ENCODE data around the gene IL19. TPM values are rescaled to one million over a fixed set of nuclear protein-coding genes. Genes with fewer than 3 reads are reported as not detected.

Gene IL19
- total RNA-seq, 2 experiments from 2014 or later: 0.21 TPM; not detected in 1

GRCh38 chr1:206742719-206743383 is 27.7 kb upstream of the IL19 start:
- Mint-ChIP-seq H3K27me3 (no peaks in the 10 kb centered on the region), H3K4me3 (no peak overlapping the region), H3K36me3 (peaks cover 4% of the 10 kb centered on the region), H3K27ac (no peak overlapping the region), H3K4me1 (ENCODE audit: low read depth) (peaks cover 72% of the 10 kb centered on the region), H3K9me3 (no peaks in the 10 kb centered on the region)
- intact Hi-C loops (cut with micrococcal nuclease): no loop called here
- peak; percentile 49 for DNase-seq
- CTCF ChIA-PET: interaction anchor here (0.8 to 1.5 kb wide), 6 partner anchors 8 to 166 kb away, joined by 3 to 8 read pairs (median 3); partner anchors contain the start of gene DYRK3
- POLR2A ChIA-PET: no interaction called here

GRCh38 chr1:206744683-206745082 is 25.9 kb upstream of the IL19 start:
- ChIA-PET POLR2A (interaction anchor here (0.9 to 1.8 kb wide), 4 partner anchors 16 to 59 kb away, joined by 3 to 5 read pairs (median 3); no protein-coding TSS in a partner anchor), CTCF (interaction anchor here (0.7 to 2.6 kb wide), 5 partner anchors 10 to 167 kb away, joined by 3 to 10 read pairs (median 7); no protein-coding TSS in a partner anchor)
- H3K27ac Mint-ChIP-seq: peak overlapping the region; percentile 7
- H3K27me3 Mint-ChIP-seq: no peaks in the 10 kb centered on the region
- peaks cover 63% of the 10 kb centered on the region for H3K4me1 Mint-ChIP-seq (ENCODE audit: low read depth)
- intact Hi-C loops (cut with micrococcal nuclease): no loop called here
- DNase-seq: peak; percentile 55
- H3K9me3 Mint-ChIP-seq: no peaks in the 10 kb centered on the region
- no peak overlapping the region for H3K4me3 Mint-ChIP-seq
- H3K36me3 Mint-ChIP-seq: no peaks in the 10 kb centered on the region

GRCh38 chr1:206745301-206745700 is 25.3 kb upstream of the IL19 start:
- ChIA-PET CTCF (interaction anchor here (0.7 to 2.6 kb wide), 6 partner anchors 10 to 166 kb away, joined by 3 to 10 read pairs (median 6); no protein-coding TSS in a partner anchor), POLR2A (interaction anchor here (0.9 to 1.8 kb wide), 4 partner anchors 15 to 58 kb away, joined by 3 to 5 read pairs (median 3); no protein-coding TSS in a partner anchor)
- Mint-ChIP-seq H3K9me3 (no peaks in the 10 kb centered on the region), H3K27me3 (no peaks in the 10 kb centered on the region), H3K36me3 (no peaks in the 10 kb centered on the region), H3K4me1 (ENCODE audit: low read depth) (peaks cover 57% of the 10 kb centered on the region), H3K27ac (no peak overlapping the region), H3K4me3 (no peak overlapping the region)
- DNase-seq: no peak
- intact Hi-C loops (cut with micrococcal nuclease): no loop called here

DNA sequence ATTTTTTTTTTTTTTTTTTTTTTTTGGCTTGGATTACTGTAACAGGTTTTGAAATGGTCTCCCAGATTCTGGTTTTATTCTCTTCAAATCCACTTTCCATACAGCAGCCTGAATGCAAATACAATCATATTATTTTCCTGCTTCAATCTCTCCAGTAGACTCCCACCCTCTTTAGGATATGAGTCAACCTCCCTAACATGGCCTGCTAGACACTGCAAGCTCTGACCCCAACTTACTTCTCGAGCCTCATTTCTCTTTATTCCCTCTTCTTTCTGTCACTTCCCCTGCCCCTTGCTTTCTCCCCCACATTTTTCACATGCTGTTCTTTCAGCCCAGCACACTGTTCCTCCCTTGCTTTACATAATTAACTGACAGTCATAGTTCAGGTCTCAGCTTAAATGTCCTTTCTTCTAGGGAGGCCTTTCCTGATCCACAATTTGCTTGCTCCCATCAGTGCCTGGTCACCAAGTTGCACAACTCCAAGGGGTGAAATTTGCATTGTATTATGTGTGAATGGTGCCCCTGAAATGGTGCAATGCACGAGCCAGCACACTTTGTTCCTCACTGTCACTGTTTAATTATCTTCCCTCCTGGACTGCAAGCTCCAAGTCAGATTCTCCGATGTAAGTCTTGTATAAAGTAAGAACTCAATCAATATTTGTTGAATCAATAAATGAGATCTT is 22.1 kb upstream of the IL19 start:
- no peaks in the 10 kb centered on the region for H3K36me3 Mint-ChIP-seq
- no peaks in the 10 kb centered on the region for H3K27me3 Mint-ChIP-seq
- H3K27ac Mint-ChIP-seq: no peak overlapping the region
- intact Hi-C loops (cut with micrococcal nuclease): no loop called here
- DNase-seq: no peak
- peaks cover 30% of the 10 kb centered on the region for H3K4me1 Mint-ChIP-seq (ENCODE audit: low read depth)
- POLR2A ChIA-PET: interaction anchor here (0.6 to 1.6 kb wide), 3 partner anchors 17 to 176 kb away, joined by 4 to 6 read pairs (median 4); no protein-coding TSS in a partner anchor
- CTCF ChIA-PET: interaction anchor here (1.0 to 1.9 kb wide), 6 partner anchors 14 to 185 kb away, joined by 3 to 6 read pairs (median 4); no protein-coding TSS in a partner anchor
- H3K9me3 Mint-ChIP-seq: no peaks in the 10 kb centered on the region
- H3K4me3 Mint-ChIP-seq: no peak overlapping the region

DNA sequence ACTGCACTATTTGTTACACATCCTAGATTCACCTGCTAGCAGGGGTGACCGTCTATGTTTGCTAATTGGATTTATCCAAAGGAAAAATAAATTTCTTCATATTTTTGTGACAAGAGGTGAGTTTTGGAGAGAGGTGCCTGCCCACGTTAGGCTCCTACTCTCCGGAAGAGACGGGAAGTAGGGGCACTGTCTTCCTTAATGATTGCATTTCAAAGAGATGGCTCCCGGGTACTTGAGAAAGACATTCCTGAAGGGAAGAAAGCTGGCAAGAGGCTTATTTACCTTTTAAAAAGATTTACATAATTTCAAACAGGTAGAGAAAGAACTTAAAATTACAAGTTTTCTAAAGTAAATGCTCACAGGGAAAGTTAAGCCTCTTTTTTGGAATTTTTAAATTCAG is 18.7 kb upstream of the IL19 start:
- no peaks in the 10 kb centered on the region for H3K36me3 Mint-ChIP-seq
- DNase-seq: no peak
- intact Hi-C loops (cut with micrococcal nuclease): no loop called here
- no peak overlapping the region for H3K27ac Mint-ChIP-seq
- no peak overlapping the region for H3K4me3 Mint-ChIP-seq
- POLR2A ChIA-PET: no interaction called here
- H3K4me1 Mint-ChIP-seq (ENCODE audit: low read depth): peaks cover 37% of the 10 kb centered on the region
- H3K9me3 Mint-ChIP-seq: no peaks in the 10 kb centered on the region
- H3K27me3 Mint-ChIP-seq: no peaks in the 10 kb centered on the region
- CTCF ChIA-PET: no interaction called here

GRCh38 chr1:206752481-206752880 is 18.1 kb upstream of the IL19 start:
- Mint-ChIP-seq H3K9me3 (no peaks in the 10 kb centered on the region), H3K4me1 (ENCODE audit: low read depth) (peaks cover 37% of the 10 kb centered on the region), H3K27ac (no peak overlapping the region), H3K27me3 (no peaks in the 10 kb centered on the region), H3K4me3 (no peak overlapping the region), H3K36me3 (no peaks in the 10 kb centered on the region)
- ChIA-PET CTCF (interaction anchor here (1.0 kb wide), 1 partner anchor 230 kb away, joined by 4 read pairs; no protein-coding TSS in a partner anchor), POLR2A (no interaction called here)
- intact Hi-C loops (cut with micrococcal nuclease): no loop called here
- no peak for DNase-seq

GRCh38 chr1:206753141-206753540 is 17.4 kb upstream of the IL19 start:
- no peak overlapping the region for H3K4me3 Mint-ChIP-seq

GRCh38 chr1:206754011-206754410 is 16.6 kb upstream of the IL19 start:
- H3K27ac Mint-ChIP-seq: no peak overlapping the region
- no peak for DNase-seq
- peaks cover 28% of the 10 kb centered on the region for H3K4me1 Mint-ChIP-seq (ENCODE audit: low read depth)
- POLR2A ChIA-PET: no interaction called here
- H3K4me3 Mint-ChIP-seq: no peak overlapping the region
- no peaks in the 10 kb centered on the region for H3K36me3 Mint-ChIP-seq
- CTCF ChIA-PET: no interaction called here
- no peaks in the 10 kb centered on the region for H3K9me3 Mint-ChIP-seq
- intact Hi-C loops (cut with micrococcal nuclease): loop anchor here (2.0 kb wide), 1 partner anchor 15 kb away; no protein-coding TSS in a partner anchor
- H3K27me3 Mint-ChIP-seq: no peaks in the 10 kb centered on the region

More at GRCh38 chr1:206753141-206753540, 17.4 kb upstream of the IL19 start:
- H3K27me3 Mint-ChIP-seq: no peaks in the 10 kb centered on the region
- H3K9me3 Mint-ChIP-seq: no peaks in the 10 kb centered on the region
- intact Hi-C loops (cut with micrococcal nuclease): no loop called here
- H3K36me3 Mint-ChIP-seq: no peaks in the 10 kb centered on the region
- peaks cover 35% of the 10 kb centered on the region for H3K4me1 Mint-ChIP-seq (ENCODE audit: low read depth)
- ChIA-PET CTCF (interaction anchor here (1.0 kb wide), 1 partner anchor 229 kb away, joined by 4 read pairs; no protein-coding TSS in a partner anchor), POLR2A (interaction anchor here (0.6 kb wide), 1 partner anchor 39 kb away, joined by 3 read pairs; no protein-coding TSS in a partner anchor)
- H3K27ac Mint-ChIP-seq: no peak overlapping the region
- DNase-seq: no peak

- ChIA-PET POLR2A (interaction anchor here (0.8 to 1.8 kb wide), 3 partner anchors 18 to 26 kb away, joined by 3 to 5 read pairs (median 4); no protein-coding TSS in a partner anchor), CTCF (interaction anchor here (0.7 to 4.5 kb wide), 9 partner anchors 8 to 154 kb away, joined by 3 to 20 read pairs (median 4); no protein-coding TSS in a partner anchor)
- Mint-ChIP-seq H3K27me3 (peaks cover 2% of the 10 kb centered on the region), H3K36me3 (no peaks in the 10 kb centered on the region), H3K4me1 (ENCODE audit: low read depth) (peaks cover 31% of the 10 kb centered on the region), H3K4me3 (no peak overlapping the region), H3K27ac (no peak overlapping the region), H3K9me3 (no peaks in the 10 kb centered on the region)
- DNase-seq: peak; percentile 61
- intact Hi-C loops (cut with micrococcal nuclease): loop anchor here (1.0 to 2.0 kb wide), 4 partner anchors 18 to 59 kb away; no protein-coding TSS in a partner anchor
Observed at GRCh38 chr1:206757524-206758266, 12.9 kb upstream of the IL19 start.

- no peaks in the 10 kb centered on the region for H3K36me3 Mint-ChIP-seq
- H3K27me3 Mint-ChIP-seq: peaks cover 5% of the 10 kb centered on the region
- ChIA-PET POLR2A (interaction anchor here (1.0 to 1.3 kb wide), 2 partner anchors 16 to 38 kb away, joined by 3 read pairs; no protein-coding TSS in a partner anchor), CTCF (interaction anchor here (1.0 to 4.5 kb wide), 3 partner anchors 26 to 151 kb away, joined by 3 to 20 read pairs (median 6); no protein-coding TSS in a partner anchor)
- intact Hi-C loops (cut with micrococcal nuclease): no loop called here
- H3K4me3 Mint-ChIP-seq: no peak overlapping the region
- H3K4me1 Mint-ChIP-seq (ENCODE audit: low read depth): peaks cover 29% of the 10 kb centered on the region
- H3K9me3 Mint-ChIP-seq: no peaks in the 10 kb centered on the region
- no peak for DNase-seq
- no peak overlapping the region for H3K27ac Mint-ChIP-seq
Observed at GRCh38 chr1:206760590-206760989, 10.0 kb upstream of the IL19 start.

- no peak for DNase-seq
- ChIA-PET POLR2A (interaction anchor here (0.7 to 1.3 kb wide), 3 partner anchors 16 to 164 kb away, joined by 3 read pairs; no protein-coding TSS in a partner anchor), CTCF (interaction anchor here (0.6 to 4.5 kb wide), 6 partner anchors 17 to 74 kb away, joined by 3 to 20 read pairs (median 3); no protein-coding TSS in a partner anchor)
- Mint-ChIP-seq H3K9me3 (no peaks in the 10 kb centered on the region), H3K27me3 (peaks cover 5% of the 10 kb centered on the region), H3K4me3 (no peak overlapping the region), H3K36me3 (no peaks in the 10 kb centered on the region), H3K27ac (no peak overlapping the region), H3K4me1 (ENCODE audit: low read depth) (peaks cover 30% of the 10 kb centered on the region)
- intact Hi-C loops (cut with micrococcal nuclease): no loop called here
Observed at GRCh38 chr1:206761159-206761768, 9.3 kb upstream of the IL19 start.
